Measurements from ENCODE around the gene RNF145.
A peak's percentile ranks its signal among the peaks of the same experiment; 100 is the strongest.

The RNF145 gene

DNA sequence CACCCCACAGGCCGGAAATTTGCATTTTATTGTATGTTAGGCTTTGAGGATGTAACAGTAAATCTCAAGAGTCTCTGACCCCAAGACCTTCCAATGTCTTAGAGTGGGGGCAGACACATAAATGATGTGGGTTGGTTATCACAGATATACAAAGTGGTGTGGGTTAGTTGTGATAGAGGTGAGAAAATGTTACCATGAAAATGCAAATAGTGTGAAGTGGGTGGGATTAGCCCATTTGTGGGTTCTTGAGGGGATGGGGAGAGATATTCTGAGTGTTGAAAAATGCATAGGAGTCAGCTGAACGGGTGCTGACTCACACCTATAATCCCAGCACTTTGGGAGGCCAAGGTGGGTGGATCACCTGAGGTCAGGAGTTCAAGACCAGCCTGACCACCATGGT, 7.9 kb upstream of the RNF145 start:
- DNase-seq, result no peak

DNA sequence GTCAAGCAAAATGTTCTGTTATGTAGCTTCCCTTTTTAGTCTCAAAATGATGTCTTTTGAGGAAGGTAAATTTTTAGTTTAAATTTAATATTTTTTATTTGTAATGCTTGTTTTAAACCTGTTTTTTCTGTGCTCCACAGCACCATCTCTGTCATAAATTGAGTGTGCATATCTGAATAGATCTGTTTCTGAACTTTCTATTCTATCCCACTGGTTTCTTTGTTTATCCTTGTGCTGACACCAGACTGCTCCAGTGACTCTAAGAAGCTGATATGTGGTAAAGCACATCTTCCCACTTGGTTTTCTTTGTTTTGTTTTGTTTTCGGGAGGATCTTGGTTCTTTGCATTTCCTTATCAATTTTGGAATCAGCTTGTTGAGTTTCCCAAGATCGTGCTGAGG, 7.1 kb upstream of the RNF145 start:
- DNase-seq, result no peak

DNA sequence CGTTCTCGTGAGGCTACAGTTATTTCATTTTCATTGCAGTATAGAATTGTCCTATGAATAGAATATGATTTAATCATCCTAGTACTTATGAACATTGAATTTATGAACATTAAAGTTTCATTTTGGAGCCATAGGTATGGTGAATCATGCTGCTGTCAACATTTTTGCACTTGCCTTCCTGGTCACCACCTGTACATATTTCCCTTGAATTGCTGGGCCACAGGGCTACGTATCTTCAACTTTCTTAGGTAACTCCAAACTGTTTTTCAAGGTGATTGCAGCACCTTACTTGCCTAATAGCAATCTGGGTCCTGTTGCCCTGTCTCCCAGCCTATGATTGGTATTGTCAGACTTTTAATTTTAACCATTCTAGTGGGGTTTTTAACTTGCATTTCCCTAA, 6.5 kb upstream of the RNF145 start:
- DNase-seq, result no peak

DNA sequence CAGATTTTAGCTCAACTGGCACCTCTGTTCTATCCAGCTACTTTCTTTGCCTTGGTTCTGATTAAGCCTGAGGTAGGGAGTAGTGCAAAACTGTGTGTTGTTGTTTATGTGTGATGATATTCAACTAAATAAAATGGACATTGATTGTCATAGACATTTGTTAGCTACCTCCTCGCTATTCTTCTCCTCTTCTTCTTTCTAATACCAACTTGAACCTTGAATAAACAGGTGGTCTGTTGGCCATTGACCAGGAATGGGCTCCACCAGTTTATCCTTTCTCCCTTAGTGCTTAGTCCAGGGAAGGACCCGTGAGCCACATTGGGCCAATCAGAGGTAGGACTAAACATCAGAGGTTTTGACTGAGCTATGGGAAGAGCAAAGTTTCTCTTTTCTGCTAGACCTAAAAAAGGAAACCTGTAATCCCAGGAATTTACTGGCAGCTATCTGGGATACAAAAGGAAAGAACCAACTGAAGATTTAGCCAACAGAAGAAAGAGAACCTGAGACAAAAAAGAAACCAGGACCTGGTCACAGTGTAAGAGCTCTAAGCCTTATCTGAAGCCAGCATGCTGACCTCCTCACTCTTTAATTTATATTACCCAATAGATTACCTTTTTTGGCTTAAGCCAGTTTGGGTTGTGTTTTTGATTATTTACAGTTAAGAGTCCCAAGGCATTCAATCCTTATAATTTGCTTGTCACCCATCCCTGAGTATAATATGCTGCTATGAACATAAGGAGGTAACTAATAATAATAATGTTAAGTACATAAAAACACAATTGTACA, 5.3 kb upstream of the RNF145 start:
- DNase-seq, result no peak

DNA sequence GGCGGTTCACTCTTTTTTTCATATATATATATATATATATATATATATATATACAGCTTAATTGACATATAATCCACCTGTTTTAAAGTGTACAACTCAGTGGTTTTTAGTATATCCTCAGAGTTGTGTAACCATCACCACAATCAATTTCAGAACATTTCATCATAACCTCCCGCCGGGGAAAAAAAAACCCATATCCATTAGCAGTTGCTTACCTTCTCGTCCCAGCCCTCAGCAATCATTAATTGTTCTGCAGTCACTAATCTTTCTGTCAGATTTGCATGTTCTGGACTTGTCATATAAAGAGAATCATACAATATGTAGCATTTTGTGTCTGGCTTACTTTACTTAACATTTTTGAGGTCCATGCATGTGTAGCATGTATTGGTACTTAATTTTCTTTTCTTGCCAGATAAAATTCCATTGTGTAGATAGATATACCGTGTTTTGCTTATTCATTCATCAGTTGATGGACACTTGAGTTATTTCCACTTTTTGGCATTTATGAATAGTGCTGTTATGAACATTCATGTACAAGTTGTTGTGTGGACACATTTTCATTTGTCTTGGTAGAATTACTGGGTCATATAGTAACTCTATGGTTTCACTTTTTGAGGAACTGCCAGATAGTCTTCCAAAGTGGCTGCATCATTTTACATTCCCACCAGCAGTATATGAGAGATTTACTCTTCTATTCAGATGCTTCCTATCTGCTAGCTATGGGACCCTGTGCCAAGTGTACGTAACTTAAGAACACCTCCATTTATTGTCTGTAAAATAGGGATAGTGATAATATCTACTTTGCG, 3.5 kb upstream of the RNF145 start:
- DNase-seq, result no peak

DNA sequence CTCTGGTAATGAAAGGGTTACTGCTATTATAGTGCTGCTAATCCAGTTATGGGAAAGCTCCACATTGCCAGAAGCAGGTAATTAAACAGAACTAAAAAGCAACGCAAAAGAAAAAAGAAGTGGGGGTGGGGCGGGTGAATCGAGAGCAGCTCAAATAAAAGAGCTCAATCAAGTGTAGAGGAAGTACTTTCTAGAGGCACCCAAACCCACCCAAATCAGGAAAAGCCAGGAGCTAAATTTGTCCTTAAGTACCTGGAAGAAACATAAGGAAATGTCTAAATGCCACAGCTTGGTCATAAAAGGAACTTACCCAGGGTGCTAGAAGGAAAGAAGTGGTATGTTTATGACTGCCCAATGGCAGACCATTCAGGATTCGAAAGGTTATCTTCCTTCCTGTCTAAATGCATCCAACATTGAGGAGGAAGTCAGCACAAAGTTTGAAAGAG, 2.4 kb upstream of the RNF145 start:
- DNase-seq, result no peak

DNA sequence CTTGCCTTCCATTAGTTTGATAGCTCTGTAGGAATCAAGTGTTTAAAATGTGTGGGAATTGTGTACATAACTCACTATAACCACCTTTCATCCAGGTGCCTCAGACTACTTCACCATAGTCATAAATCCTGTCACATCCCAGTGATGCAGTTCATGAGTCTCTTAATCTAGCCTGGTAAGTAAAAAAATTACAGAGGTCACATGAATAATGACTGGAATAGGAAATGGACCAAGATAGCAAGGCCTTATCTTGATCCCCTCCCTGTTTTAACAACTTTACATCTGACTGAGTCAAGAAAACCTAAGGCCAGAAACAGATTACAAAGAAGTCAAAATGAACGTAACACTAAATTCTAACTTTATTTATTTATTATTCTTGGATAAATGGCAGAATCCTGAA, 1.5 kb upstream of the RNF145 start:
- DNase-seq, result no peak

DNA sequence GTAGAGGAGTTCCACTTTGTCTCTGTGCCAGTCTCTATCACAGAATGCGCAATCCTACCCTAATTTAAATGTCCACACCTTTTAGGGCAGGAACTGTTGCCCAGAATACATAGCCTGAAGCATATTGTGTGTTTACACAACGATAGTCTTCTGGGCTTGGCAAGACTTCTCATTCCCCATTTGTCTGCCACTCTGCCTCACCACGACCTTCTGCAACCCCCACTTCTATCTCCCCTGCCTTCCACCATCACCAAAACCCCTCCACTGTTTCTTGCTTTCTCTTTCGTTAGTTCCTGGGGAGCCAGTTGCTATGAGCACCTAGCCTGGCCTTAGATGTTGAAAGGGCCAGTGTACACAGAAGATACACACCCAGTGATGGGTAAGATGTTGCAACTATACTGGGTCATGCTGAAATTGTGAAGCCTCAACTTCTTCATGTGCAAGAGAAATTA, 883 bp upstream of the RNF145 start:
- no peak for DNase-seq

DNA sequence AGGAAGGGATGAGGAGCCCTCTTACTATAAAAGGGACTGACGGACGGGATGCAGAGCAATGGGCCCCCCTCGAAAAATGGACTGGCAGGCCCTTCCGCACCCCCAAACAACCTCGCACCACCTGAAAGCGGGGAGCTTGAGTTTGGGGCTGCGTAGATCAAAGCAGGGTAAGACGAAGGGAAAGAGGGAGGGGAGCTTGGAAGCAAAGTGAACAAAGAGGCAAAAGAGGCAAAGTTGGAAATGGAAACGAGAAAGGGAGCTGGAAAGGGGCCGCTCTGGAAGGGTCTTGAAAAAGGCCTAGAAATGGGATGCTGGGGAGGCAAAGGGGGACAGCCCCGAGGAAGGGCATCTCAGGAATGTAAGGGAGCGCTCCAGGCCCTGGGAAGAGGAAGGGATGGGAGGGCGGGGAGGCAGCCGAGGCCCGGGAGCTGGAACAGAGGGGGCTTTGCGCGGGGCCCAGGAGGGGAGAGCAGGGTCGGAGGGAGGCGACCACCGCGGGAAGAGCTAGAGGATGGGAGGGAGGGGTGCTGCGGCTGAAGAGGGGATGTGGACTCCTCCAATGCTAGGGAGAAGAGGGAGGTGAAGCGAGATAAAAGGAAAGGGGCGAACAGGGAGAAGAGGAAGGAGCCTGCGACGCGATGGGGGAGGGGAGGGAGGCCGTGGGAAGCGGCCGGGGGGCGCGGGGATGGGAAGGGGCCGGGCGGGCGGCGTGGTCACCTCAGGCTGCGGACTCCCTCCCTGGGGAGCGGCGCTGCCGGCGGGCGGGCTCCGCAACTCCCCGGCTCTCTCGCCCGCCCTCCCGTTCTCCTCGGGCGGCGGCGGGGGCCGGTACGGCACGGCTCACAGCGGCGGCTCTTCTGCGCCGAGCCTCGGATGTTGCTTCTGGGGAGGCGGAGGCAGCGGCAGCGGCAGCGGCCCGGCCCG, 577 bp downstream of the RNF145 start:
- no peak for DNase-seq

DNA sequence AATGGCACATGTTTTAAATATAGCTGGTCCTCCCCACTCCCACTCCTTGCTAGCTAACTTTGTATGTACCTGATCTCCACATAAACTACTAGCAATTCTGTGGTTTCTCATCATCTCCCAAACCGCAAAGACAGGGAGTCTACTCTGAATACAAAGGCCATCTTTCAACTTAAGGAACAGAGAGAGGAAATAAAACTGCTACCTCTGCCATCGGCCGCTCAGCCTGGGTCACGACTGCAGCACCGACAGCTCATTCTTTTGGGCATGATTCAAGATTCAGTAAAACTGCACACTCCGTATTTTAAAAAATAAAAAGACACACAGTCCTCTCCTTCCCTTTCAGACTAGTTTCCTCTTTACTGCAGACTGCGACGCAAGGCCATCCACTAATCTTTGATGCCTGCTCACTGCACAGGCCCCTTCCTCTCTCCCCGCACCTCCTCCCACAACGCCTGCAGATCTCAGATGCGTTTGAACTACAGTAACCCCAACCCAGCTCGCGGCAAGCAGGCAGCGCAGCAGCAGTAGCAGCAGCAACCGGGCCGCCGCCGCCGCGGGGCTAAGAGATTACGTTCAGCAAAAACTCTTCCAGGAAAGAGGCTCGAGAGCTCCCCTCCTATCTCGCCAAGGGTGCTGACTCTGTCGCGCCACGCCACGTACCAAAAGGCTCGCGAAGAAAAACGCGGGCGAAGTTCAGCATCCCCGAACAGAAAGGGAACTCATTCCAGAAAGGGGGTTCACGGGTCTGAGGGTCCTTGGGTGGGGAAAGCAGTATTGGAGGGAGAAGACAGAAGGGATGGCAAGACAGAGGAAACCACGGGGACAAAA, 1.5 kb downstream of the RNF145 start:
- DNase-seq, result peak; percentile 20

DNA sequence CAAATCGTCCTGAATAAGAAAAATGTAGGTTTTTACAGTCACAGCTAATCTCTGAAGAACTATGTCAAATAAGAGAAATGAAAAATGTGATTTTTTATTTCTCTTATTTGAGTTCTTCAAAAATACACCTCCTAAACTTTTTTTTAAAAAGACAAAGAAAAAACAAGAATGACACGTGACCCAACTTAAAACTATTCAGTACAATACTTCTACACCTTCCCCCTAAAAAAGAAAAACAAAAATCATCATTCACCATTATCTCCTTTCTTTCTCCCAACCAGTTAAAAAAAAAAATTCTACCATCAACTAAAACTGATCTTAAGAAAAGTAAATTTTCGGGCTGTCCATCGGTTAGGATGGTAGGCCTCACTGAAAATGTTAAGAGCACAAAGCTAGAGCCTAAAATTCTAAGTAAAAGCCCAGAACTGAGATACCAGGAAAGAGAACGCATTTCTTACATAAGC, 2.1 kb downstream of the RNF145 start:
- no peak for DNase-seq

DNA sequence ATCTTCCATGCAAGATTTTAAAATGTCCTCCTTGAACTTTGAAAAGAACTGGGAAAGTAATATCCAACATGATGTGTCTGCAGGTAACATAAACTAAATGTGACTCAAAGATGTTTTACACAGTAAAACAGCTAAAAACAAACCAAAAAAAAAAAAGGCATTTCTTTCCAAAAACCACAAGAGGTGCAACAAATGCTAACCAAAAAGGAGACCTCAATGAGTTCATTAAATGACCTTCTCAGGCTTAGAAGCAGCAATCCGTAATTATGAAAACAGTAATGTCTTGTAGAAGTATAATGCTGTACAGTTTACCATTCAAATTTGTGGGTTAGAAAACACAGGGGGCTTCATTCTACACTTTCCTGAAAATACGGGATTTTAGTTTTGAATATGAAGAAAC, 2.5 kb downstream of the RNF145 start:
- DNase-seq, result no peak

DNA sequence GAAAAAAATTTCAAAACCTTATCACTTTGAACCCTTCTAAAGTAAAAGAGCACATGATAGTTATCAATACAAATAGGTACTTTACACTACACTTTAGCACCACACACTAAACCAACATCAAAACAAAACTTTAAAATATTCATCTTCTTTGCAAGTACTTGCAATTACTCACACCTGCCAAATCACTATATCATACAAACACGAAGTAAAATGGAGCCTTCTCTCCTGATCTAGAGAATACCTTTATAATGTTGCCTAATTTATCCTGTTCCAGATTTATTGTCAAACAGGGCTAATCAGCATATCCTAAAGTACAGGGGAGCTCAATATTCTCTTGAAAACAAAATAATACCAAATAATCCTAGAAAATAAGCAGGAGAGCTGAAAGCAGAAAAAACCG, 3.0 kb downstream of the RNF145 start:
- no peak for DNase-seq

DNA sequence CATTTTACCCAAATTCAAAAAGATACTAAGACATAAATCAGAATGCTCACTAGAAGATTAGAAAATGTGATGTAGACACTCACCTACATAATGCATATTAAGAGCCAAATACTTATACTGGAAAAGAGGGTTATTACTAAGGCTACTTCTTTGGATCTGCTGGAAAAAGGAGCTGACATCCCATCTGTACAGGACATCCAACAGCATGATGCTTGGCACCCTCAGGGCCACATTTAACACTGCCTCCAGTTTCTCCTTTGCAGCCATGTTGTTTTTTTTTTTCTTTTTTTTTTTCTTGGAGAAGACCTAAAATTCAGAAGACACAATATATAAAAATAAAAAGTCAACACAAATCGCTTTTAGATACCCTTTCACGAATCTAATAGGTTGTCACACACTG, 6.0 kb downstream of the RNF145 start:
- DNase-seq, result no peak

DNA sequence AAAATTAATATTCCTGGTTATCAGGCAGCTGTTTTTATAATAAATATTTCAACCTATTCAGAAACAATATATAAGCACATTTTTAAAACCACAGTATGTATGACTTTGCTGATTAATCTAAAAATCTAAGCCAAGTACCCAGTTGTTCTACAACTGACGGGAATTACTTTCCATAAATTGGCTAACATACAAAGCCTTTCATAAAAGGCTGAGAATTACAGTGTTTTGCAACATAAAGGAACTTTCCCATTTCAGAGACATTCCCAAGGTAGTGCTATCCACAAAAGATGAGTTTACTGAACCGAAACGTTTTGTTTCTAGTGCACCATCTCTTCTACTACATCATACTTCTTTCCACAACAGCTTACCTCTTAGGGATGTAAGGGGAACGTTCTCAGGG, 7.2 kb downstream of the RNF145 start:
- no peak for DNase-seq

DNA sequence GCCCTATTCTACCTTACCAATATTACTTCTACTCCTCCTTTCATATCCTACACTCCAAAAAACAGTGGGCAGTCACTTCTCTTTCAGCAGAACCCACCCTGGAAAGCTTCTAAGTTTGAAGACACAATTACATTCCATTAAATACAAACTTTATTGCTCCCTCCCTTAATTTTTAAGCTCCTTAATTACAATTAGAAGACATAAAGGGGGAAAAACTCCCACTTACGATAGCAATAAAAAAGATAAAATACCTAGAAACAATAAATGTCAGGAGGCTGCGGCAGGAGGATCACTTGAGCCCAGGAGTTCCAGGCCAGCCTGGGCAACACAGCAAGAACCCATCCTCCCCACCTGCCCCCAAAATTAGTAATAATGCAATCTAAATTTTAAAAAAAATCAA, 9.6 kb downstream of the RNF145 start:
- DNase-seq, result no peak

DNA sequence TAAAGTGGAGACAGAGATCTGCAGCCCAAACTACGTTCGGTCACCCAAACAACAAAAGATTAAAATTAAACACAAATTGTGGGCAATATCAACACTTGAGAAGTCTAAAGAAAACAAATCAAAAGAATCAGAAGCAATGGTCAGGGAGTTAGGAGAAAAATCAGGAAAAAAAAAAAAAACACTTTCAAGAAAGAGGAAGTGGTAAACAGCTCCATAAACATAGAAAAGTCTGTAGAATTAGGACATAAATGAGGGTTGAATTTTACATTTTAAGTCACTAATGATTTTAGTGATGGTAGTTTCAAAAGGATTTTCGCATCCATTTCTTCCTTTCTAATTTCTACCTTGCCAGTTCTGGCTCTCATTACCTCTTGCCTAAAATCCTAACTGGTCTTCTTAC, 10.1 kb downstream of the RNF145 start:
- no peak for DNase-seq

DNA sequence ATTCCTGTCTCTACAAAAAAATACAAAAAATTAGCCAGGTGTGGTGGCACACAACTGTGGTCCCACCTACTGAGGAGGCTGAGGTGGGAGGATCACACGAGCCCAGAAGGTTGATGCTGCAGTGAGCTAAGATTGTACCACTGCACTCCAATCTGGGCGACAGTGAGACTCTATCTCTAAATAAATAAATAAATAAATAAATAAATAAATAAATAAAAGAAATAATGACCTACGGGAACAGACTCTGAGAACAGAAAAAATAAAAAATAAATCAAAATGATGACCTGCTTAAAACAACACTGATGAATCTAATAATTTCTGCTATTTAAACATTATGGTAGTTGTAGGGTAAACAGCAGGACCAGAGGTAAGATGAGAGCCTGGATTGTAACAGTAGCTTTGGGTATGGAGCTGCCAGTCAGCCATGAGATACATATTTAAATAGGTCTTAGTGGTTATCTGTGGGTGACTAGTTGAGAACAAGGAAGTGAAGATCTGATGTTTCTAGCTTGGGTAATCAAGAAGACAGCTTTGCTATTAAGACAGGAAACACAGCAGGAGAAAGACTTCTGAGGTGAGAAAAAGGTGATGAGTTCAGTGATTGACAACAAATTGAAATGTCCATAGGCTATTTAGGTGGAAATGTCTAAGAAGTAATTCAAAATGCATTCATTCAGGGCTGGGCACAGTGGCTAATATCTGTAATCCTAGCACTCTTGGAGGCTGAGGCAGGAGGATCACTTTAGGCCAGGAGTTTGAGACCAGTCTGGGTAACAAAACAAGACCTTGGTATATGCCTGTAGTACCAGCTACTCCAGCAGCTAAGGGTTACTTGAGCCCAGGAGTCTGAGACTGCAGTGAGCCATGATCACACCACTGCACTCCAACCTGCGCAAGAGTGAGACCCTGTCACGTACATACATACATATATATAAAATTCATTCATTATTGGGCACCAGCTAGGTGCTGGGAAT, 11.0 kb downstream of the RNF145 start:
- no peak for DNase-seq

DNA sequence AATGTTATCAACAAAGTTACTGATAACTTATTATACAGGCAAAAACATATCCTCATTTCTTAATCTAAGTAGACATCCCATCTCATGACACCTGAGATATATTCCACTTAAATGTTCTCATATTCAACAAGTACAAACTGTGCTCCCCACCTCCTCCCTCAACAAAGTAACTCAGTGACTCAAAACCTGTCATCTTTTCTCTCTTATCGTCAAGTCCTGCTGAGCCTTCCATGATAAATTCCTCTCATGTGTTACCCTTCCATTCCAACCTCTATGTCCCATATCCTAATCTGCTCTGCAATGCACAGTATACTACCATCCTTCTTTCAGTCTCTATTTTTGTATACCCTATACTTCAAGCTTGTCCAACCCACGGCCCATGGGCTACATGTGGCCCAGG, 13.6 kb downstream of the RNF145 start:
- DNase-seq, result no peak

DNA sequence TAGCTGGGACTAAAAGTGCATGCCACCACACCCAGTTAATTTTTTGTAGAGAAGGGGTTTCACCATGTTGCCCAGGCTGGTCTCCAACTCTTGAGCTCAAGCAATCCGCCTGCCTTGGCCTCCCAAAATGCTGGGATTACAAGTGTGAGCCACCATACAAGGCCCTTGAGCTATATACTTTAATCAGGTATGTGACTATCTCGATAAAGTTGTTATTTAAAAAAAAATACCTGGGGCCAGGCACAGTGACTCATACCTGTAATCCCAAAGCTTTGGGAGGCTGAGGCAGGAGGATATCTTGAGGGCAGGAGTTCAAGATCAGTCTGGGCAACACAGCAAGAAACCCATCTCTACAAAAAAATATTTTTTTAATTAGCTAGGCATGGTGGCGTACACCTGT, 19.2 kb downstream of the RNF145 start:
- DNase-seq, result no peak

DNA sequence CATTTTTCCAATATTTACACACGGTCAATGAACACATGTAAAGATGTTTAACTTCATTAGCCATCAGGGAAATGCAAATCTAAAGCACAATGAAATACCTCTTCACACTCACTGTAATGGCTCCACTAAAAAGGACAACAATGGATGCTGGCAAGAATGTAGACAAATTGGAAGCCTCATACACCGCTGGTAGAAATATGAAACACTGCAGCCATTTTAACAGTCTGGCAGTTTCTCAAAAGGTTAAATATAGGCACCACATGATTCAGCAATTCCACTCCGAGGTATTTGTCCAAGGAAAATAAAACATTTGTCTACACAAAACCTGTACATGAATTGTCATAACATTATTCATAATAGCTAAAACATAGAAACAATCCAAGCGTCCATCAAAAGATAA, 20.0 kb downstream of the RNF145 start:
- DNase-seq, result no peak
